ENCODE data around the gene CLEC16A.

The CLEC16A gene

GRCh38 chr16:11161974-11162373 lies 217.6 kb downstream of the CLEC16A start:
- no peak overlapping the region for H3K27ac ChIP-seq (ENCODE audit: low read length)
- H3K4me1 ChIP-seq (ENCODE audit: control insufficient read depth, insufficient read depth, low read length) = no peaks in the 10 kb centered on the region
- DNase-seq (ENCODE audit: low read depth, low spot score) = no peak
- no CpG with 5 or more reads among the region's 7 CpGs for WGBS (ENCODE audit: insufficient coverage, insufficient read length)
- H3K36me3 ChIP-seq (ENCODE audit: control insufficient read depth, insufficient read depth, low read length) = no peaks in the 10 kb centered on the region
- no peaks in the 10 kb centered on the region for H3K9me3 ChIP-seq (ENCODE audit: control insufficient read depth, insufficient read depth, low read length)
- H3K27me3 ChIP-seq (ENCODE audit: control insufficient read depth, insufficient read depth, low read length) = no peaks in the 10 kb centered on the region
- H3K4me3 ChIP-seq (ENCODE audit: low read length) = no peak overlapping the region

GRCh38 chr16:11162586-11163268 lies 218.4 kb downstream of the CLEC16A start:
- Histone ChIP-seq H3K36me3 (ENCODE audit: control insufficient read depth, insufficient read depth, low read length) (no peaks in the 10 kb centered on the region; the same call in 1 of the 2 replicates), H3K27ac (ENCODE audit: low read length) (no peak overlapping the region), H3K4me1 (ENCODE audit: control insufficient read depth, insufficient read depth, low read length) (no peaks in the 10 kb centered on the region), H3K9me3 (ENCODE audit: control insufficient read depth, insufficient read depth, low read length) (no peaks in the 10 kb centered on the region), H3K4me3 (ENCODE audit: low read length) (no peak overlapping the region), H3K27me3 (ENCODE audit: control insufficient read depth, insufficient read depth, low read length) (no peaks in the 10 kb centered on the region)
- WGBS (ENCODE audit: insufficient coverage, insufficient read length) = no CpG with 5 or more reads among the region's 9 CpGs
- DNase-seq (ENCODE audit: low read depth, low spot score) = no peak

DNA sequence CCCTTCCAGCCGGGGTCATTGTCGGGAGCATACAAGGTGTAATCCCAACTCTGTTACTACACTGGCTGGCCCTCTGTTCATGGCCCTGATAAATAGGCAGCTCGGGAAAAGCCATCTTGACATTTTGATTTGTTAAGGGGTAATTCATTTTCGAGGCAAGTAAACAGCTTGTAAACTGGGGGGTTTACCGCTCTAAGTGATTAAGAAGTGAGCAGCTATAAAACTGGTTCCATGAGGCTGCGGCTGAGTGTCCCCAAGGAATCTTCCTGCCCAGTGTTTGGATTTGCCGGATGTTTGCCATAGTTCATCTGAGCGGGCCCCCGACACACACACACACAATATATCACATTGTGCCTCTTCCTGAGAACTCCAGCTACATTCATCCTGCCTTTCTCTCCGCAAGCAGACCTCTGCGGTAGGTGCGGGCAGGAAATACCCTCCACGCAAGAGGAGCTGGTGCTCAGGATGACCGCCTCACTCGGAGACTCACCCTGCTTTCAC lies 219.4 kb downstream of the CLEC16A start:
- WGBS (ENCODE audit: insufficient coverage, insufficient read length) = no CpG with 5 or more reads among the region's 15 CpGs
- H3K4me3 ChIP-seq (ENCODE audit: low read length) = no peak overlapping the region
- H3K4me1 ChIP-seq (ENCODE audit: control insufficient read depth, insufficient read depth, low read length) = no peaks in the 10 kb centered on the region
- no peak for DNase-seq (ENCODE audit: low read depth, low spot score)
- H3K9me3 ChIP-seq (ENCODE audit: control insufficient read depth, insufficient read depth, low read length) = no peaks in the 10 kb centered on the region
- no peaks in the 10 kb centered on the region; the same call in 1 of the 2 replicates for H3K36me3 ChIP-seq (ENCODE audit: control insufficient read depth, insufficient read depth, low read length)
- H3K27me3 ChIP-seq (ENCODE audit: control insufficient read depth, insufficient read depth, low read length) = no peaks in the 10 kb centered on the region
- no peak overlapping the region for H3K27ac ChIP-seq (ENCODE audit: low read length)

GRCh38 chr16:11164482-11165270 lies 220.3 kb downstream of the CLEC16A start:
- H3K9me3 ChIP-seq (ENCODE audit: control insufficient read depth, insufficient read depth, low read length) = no peaks in the 10 kb centered on the region
- H3K27ac ChIP-seq (ENCODE audit: low read length) = no peak overlapping the region
- no CpG with 5 or more reads among the region's 14 CpGs for WGBS (ENCODE audit: insufficient coverage, insufficient read length)
- H3K27me3 ChIP-seq (ENCODE audit: control insufficient read depth, insufficient read depth, low read length) = no peaks in the 10 kb centered on the region
- H3K4me1 ChIP-seq (ENCODE audit: control insufficient read depth, insufficient read depth, low read length) = no peaks in the 10 kb centered on the region
- no peak overlapping the region for H3K4me3 ChIP-seq (ENCODE audit: low read length)
- no peak for DNase-seq (ENCODE audit: low read depth, low spot score)
- H3K36me3 ChIP-seq (ENCODE audit: control insufficient read depth, insufficient read depth, low read length) = no peaks in the 10 kb centered on the region; the same call in 1 of the 2 replicates

DNA sequence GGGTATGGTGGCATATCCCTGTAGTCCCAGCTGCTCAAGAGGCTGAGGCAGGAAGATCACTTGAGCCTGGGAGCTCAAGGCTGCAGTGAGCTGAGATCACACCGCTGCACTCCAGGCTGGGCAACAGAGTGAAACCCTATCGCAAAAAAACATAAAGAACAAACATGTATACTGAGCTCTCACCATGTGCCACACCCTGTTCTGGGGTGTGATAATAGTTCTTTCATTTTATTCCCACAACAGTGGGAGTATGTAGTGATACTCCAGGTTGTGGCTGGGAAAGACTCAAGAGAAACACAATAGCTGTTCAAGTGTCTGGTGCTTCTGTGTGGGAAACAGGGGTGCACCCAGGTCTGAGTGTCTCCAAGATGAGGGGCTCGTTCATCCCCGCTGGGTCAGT lies 221.0 kb downstream of the CLEC16A start:
- no CpG with 5 or more reads among the region's 4 CpGs for WGBS (ENCODE audit: insufficient coverage, insufficient read length)
- H3K4me3 ChIP-seq (ENCODE audit: low read length) = no peak overlapping the region
- H3K9me3 ChIP-seq (ENCODE audit: control insufficient read depth, insufficient read depth, low read length) = no peaks in the 10 kb centered on the region
- H3K27me3 ChIP-seq (ENCODE audit: control insufficient read depth, insufficient read depth, low read length) = no peaks in the 10 kb centered on the region
- DNase-seq (ENCODE audit: low read depth, low spot score) = no peak
- no peaks in the 10 kb centered on the region; the same call in 1 of the 2 replicates for H3K36me3 ChIP-seq (ENCODE audit: control insufficient read depth, insufficient read depth, low read length)
- no peak overlapping the region for H3K27ac ChIP-seq (ENCODE audit: low read length)
- H3K4me1 ChIP-seq (ENCODE audit: control insufficient read depth, insufficient read depth, low read length) = no peaks in the 10 kb centered on the region

DNA sequence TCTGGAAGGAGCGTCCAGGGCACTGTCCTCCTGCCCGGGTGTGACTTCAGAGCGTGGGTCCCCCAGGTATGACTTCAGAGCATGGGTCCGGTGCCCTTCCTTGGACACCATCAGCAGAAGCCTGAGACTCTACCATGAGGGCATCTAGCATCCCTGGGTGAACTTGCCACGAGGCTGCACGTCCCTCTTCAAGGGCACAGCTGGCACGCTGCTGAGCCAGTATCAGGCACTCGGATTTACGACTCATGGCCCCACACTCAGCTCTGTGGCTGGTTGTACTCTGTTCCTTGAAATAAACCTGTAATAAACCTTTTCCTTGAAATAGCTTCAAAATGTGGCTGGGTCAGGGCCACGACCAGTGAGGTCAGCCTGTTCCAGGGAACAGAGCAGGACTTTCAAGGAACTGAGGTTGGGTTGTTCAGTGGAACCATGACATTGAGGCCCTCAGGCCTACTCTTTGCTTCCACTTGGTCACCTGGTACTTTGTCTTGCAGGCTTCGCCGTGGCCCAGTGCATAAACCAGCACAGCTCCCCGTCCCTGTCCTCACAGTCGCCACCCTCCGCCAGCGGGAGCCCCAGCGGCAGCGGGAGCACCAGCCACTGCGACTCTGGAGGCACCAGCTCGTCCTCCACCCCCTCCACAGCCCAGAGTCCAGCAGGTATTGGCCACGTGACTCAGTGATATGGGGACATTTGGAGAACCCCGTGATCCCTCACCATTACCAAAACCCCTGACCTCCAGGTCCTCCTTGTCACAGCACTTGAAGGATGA lies 221.7 kb downstream of the CLEC16A start:
- Histone ChIP-seq H3K4me3 (ENCODE audit: low read length) (no peak overlapping the region), H3K9me3 (ENCODE audit: control insufficient read depth, insufficient read depth, low read length) (no peaks in the 10 kb centered on the region), H3K4me1 (ENCODE audit: control insufficient read depth, insufficient read depth, low read length) (no peaks in the 10 kb centered on the region), H3K36me3 (ENCODE audit: control insufficient read depth, insufficient read depth, low read length) (no peaks in the 10 kb centered on the region; the same call in 1 of the 2 replicates), H3K27ac (ENCODE audit: low read length) (no peak overlapping the region), H3K27me3 (ENCODE audit: control insufficient read depth, insufficient read depth, low read length) (no peaks in the 10 kb centered on the region)
- no peak for DNase-seq (ENCODE audit: low read depth, low spot score)
- no CpG with 5 or more reads among the region's 22 CpGs for WGBS (ENCODE audit: insufficient coverage, insufficient read length)

DNA sequence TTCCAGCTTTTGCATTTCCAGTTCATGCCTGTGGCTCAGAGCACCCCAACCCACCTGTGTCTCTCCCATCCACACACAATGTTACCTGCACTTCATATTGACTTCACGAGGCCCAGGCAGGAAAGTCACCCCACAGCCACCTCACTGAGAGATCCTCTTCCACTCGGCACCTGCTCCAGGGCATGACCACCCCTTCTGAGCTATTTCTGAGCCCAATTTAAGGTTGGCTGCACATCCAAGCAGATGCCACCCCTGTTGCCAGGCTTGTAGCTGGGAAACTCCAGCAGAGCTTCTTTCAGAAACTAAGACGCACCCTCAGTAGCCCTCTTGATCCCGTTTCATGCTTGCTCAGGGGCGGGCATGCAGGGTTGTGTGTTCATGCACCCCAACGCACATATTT lies 223.2 kb downstream of the CLEC16A start:
- H3K27ac ChIP-seq (ENCODE audit: low read length) = no peak overlapping the region
- no CpG with 5 or more reads among the region's 6 CpGs for WGBS (ENCODE audit: insufficient coverage, insufficient read length)
- no peaks in the 10 kb centered on the region for H3K4me1 ChIP-seq (ENCODE audit: control insufficient read depth, insufficient read depth, low read length)
- H3K4me3 ChIP-seq (ENCODE audit: low read length) = no peak overlapping the region
- no peaks in the 10 kb centered on the region; the same call in 1 of the 2 replicates for H3K36me3 ChIP-seq (ENCODE audit: control insufficient read depth, insufficient read depth, low read length)
- no peaks in the 10 kb centered on the region for H3K27me3 ChIP-seq (ENCODE audit: control insufficient read depth, insufficient read depth, low read length)
- no peak for DNase-seq (ENCODE audit: low read depth, low spot score)
- no peaks in the 10 kb centered on the region for H3K9me3 ChIP-seq (ENCODE audit: control insufficient read depth, insufficient read depth, low read length)

- no peaks in the 10 kb centered on the region for H3K27me3 ChIP-seq (ENCODE audit: control insufficient read depth, insufficient read depth, low read length)
- no peak for DNase-seq (ENCODE audit: low read depth, low spot score)
- no peaks in the 10 kb centered on the region for H3K4me1 ChIP-seq (ENCODE audit: control insufficient read depth, insufficient read depth, low read length)
- no CpG with 5 or more reads among the region's 9 CpGs for WGBS (ENCODE audit: insufficient coverage, insufficient read length)
- no peak overlapping the region for H3K4me3 ChIP-seq (ENCODE audit: low read length)
- no peaks in the 10 kb centered on the region for H3K9me3 ChIP-seq (ENCODE audit: control insufficient read depth, insufficient read depth, low read length)
- H3K36me3 ChIP-seq (ENCODE audit: control insufficient read depth, insufficient read depth, low read length) = no peaks in the 10 kb centered on the region; the same call in 1 of the 2 replicates
- H3K27ac ChIP-seq (ENCODE audit: low read length) = no peak overlapping the region
Observed at GRCh38 chr16:11168386-11169051, 224.2 kb downstream of the CLEC16A start.

DNA sequence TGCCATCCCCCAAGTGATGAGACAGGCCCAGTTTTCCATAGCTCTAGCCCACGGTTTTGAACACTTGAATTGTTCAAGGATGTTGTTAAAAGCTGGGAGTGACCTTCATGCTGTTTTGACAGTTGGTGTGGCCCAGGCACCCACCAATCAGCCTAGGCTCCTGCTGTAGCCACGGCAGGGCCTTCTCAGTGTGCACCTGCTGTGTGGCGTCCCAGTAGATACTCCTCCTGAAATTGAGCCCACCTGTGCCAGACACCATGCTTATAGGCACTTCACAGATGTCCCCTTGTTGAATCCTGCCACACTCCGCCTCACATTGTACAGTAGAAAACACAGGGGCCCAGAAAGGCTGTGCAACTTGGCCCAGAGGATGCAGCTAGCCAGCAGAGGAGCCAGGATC lies 225.3 kb downstream of the CLEC16A start:
- no peaks in the 10 kb centered on the region for H3K9me3 ChIP-seq (ENCODE audit: control insufficient read depth, insufficient read depth, low read length)
- no CpG with 5 or more reads among the region's 4 CpGs for WGBS (ENCODE audit: insufficient coverage, insufficient read length)
- H3K27ac ChIP-seq (ENCODE audit: low read length) = no peak overlapping the region
- no peaks in the 10 kb centered on the region; the same call in 1 of the 2 replicates for H3K36me3 ChIP-seq (ENCODE audit: control insufficient read depth, insufficient read depth, low read length)
- H3K4me1 ChIP-seq (ENCODE audit: control insufficient read depth, insufficient read depth, low read length) = no peaks in the 10 kb centered on the region
- H3K4me3 ChIP-seq (ENCODE audit: low read length) = no peak overlapping the region
- no peak for DNase-seq (ENCODE audit: low read depth, low spot score)
- no peaks in the 10 kb centered on the region for H3K27me3 ChIP-seq (ENCODE audit: control insufficient read depth, insufficient read depth, low read length)

DNA sequence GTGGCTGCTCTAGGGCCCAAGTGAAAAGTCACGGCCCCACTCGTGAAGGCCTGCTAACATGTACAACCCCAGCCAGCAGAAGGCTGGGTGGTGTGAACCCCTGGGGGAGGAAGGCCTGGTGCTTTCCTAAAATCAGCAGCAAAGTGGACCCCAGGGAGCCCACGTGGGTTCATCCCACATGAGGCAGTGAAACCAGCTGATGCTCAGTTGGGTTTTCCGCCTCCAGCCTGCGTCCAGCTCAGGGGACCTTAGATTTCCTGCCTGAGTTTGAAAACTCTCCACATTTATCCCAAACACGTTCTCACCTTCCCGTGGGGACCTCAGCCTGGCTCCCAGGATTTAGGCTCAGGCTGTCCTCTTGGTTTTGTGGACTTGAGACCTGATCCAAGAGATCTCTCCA lies 225.8 kb downstream of the CLEC16A start:
- no peak overlapping the region for H3K27ac ChIP-seq (ENCODE audit: low read length)

More for the DNA sequence above, 225.8 kb downstream of the CLEC16A start:
- H3K4me1 ChIP-seq (ENCODE audit: control insufficient read depth, insufficient read depth, low read length) = no peaks in the 10 kb centered on the region
- no CpG with 5 or more reads among the region's 7 CpGs for WGBS (ENCODE audit: insufficient coverage, insufficient read length)
- no peaks in the 10 kb centered on the region for H3K27me3 ChIP-seq (ENCODE audit: control insufficient read depth, insufficient read depth, low read length)
- no peaks in the 10 kb centered on the region for H3K9me3 ChIP-seq (ENCODE audit: control insufficient read depth, insufficient read depth, low read length)
- no peaks in the 10 kb centered on the region; the same call in 1 of the 2 replicates for H3K36me3 ChIP-seq (ENCODE audit: control insufficient read depth, insufficient read depth, low read length)
- no peak for DNase-seq (ENCODE audit: low read depth, low spot score)
- H3K4me3 ChIP-seq (ENCODE audit: low read length) = no peak overlapping the region
